ENCODE measurements around the gene GPC1. TPM values are rescaled to one million over a fixed set of nuclear protein-coding genes. Genes with fewer than 3 reads are reported as not detected.

Gene GPC1
- total and polyA plus RNA-seq, 5 donors from 2014 or later = 0.06 to 0.91 (median 0.39) TPM

DNA sequence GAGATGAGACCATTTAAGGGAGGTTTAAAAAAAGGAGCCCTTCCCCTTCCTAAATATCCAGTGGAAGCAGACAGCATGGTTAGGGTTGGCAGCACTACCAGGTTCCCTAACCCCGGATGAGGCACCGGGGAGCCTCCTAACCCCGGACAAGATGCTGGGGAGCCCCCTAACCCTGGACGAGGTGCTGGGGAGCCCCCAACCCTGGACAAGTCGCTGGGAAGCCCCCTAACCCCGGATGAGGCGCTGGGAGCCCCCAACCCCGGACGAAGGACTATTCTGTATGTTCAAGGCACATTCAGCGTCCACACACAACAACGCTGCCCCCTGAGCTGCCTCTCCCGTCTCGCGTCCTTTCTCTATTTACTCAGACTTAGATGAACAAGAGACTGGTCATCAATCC is 70.4 kb downstream of the GPC1 start:
- ATAC-seq (ENCODE audit: low read depth in 2 of 2) = no peak
- H3K4me1 ChIP-seq (ENCODE audit: control insufficient read depth, insufficient read depth, low read length, poor library complexity, severe bottlenecking) = no peaks in the 10 kb centered on the region
- no peaks in the 10 kb centered on the region for H3K27me3 ChIP-seq (ENCODE audit: control insufficient read depth, insufficient read depth, low read length)
- no peaks in the 10 kb centered on the region for H3K4me1 Mint-ChIP-seq
- H3K4me3 ChIP-seq (ENCODE audit: low read depth, low read length) = no peak overlapping the region
- no peaks in the 10 kb centered on the region for H3K27me3 Mint-ChIP-seq
- no peaks in the 10 kb centered on the region for H3K9me3 ChIP-seq (ENCODE audit: control insufficient read depth in 2 of 2, low read length in 2 of 2)
- DNase-seq = no peak
- no peak overlapping the region for H3K4me3 Mint-ChIP-seq
- H3K9me3 Mint-ChIP-seq = no peaks in the 10 kb centered on the region
- peaks cover 22% of the 10 kb centered on the region for H3K36me3 Mint-ChIP-seq
- peak overlapping the region in 2 of 3 donors; percentile 20 to 41 for H3K27ac Mint-ChIP-seq
- H3K36me3 ChIP-seq (ENCODE audit: control insufficient read depth, insufficient read depth, low read length) = no peaks in the 10 kb centered on the region
- H3K27ac ChIP-seq (ENCODE audit: insufficient read depth, low read length, poor library complexity, severe bottlenecking) = no peak overlapping the region

GRCh38 chr2:240506406-240507059 is 71.1 kb downstream of the GPC1 start:
- ATAC-seq (ENCODE audit: low read depth in 2 of 2) = no peak
- DNase-seq = no peak

GRCh38 chr2:240507060-240507777 is 71.8 kb downstream of the GPC1 start:
- Mint-ChIP-seq H3K27me3 (no peaks in the 10 kb centered on the region), H3K4me3 (no peak overlapping the region), H3K4me1 (no peaks in the 10 kb centered on the region), H3K36me3 (peaks cover 17% of the 10 kb centered on the region), H3K27ac (no peak overlapping the region), H3K9me3 (no peaks in the 10 kb centered on the region)
- ATAC-seq (ENCODE audit: low read depth in 2 of 2) (no peak), DNase-seq (no peak)
- H3K9me3 ChIP-seq (ENCODE audit: control insufficient read depth in 2 of 2, low read length in 2 of 2) = no peaks in the 10 kb centered on the region
- H3K36me3 ChIP-seq (ENCODE audit: control insufficient read depth, insufficient read depth, low read length) = no peaks in the 10 kb centered on the region
- no peak overlapping the region for H3K4me3 ChIP-seq (ENCODE audit: low read depth, low read length)
- H3K4me1 ChIP-seq (ENCODE audit: control insufficient read depth, insufficient read depth, low read length, poor library complexity, severe bottlenecking) = no peaks in the 10 kb centered on the region
- no peaks in the 10 kb centered on the region for H3K27me3 ChIP-seq (ENCODE audit: control insufficient read depth, insufficient read depth, low read length)
- no peak overlapping the region for H3K27ac ChIP-seq (ENCODE audit: insufficient read depth, low read length, poor library complexity, severe bottlenecking)

More at GRCh38 chr2:240506406-240507059, 71.1 kb downstream of the GPC1 start:
- Histone ChIP-seq H3K27me3 (ENCODE audit: control insufficient read depth, insufficient read depth, low read length) (no peaks in the 10 kb centered on the region), H3K36me3 (ENCODE audit: control insufficient read depth, insufficient read depth, low read length) (no peaks in the 10 kb centered on the region), H3K4me3 (ENCODE audit: low read depth, low read length) (no peak overlapping the region), H3K9me3 (ENCODE audit: control insufficient read depth in 2 of 2, low read length in 2 of 2) (no peaks in the 10 kb centered on the region), H3K4me1 (ENCODE audit: control insufficient read depth, insufficient read depth, low read length, poor library complexity, severe bottlenecking) (no peaks in the 10 kb centered on the region), H3K27ac (ENCODE audit: insufficient read depth, low read length, poor library complexity, severe bottlenecking) (no peak overlapping the region)
- Mint-ChIP-seq H3K27me3 (no peaks in the 10 kb centered on the region), H3K4me3 (no peak overlapping the region), H3K27ac (peak overlapping the region in 2 of 3 donors; percentile 20 to 41), H3K36me3 (peaks cover 17% of the 10 kb centered on the region), H3K4me1 (no peaks in the 10 kb centered on the region), H3K9me3 (no peaks in the 10 kb centered on the region)

GRCh38 chr2:240507778-240508251 is 72.4 kb downstream of the GPC1 start:
- peaks cover 17% of the 10 kb centered on the region for H3K36me3 Mint-ChIP-seq
- Histone ChIP-seq H3K4me3 (ENCODE audit: low read depth, low read length) (no peak overlapping the region), H3K9me3 (ENCODE audit: control insufficient read depth in 2 of 2, low read length in 2 of 2) (no peaks in the 10 kb centered on the region), H3K27ac (ENCODE audit: insufficient read depth, low read length, poor library complexity, severe bottlenecking) (no peak overlapping the region), H3K36me3 (ENCODE audit: control insufficient read depth, insufficient read depth, low read length) (no peaks in the 10 kb centered on the region), H3K4me1 (ENCODE audit: control insufficient read depth, insufficient read depth, low read length, poor library complexity, severe bottlenecking) (no peaks in the 10 kb centered on the region), H3K27me3 (ENCODE audit: control insufficient read depth, insufficient read depth, low read length) (no peaks in the 10 kb centered on the region)
- ATAC-seq (ENCODE audit: low read depth in 2 of 2) (no peak), DNase-seq (no peak)
- H3K27ac Mint-ChIP-seq = no peak overlapping the region
- H3K27me3 Mint-ChIP-seq = no peaks in the 10 kb centered on the region
- H3K9me3 Mint-ChIP-seq = no peaks in the 10 kb centered on the region
- H3K4me1 Mint-ChIP-seq = no peaks in the 10 kb centered on the region
- no peak overlapping the region for H3K4me3 Mint-ChIP-seq

DNA sequence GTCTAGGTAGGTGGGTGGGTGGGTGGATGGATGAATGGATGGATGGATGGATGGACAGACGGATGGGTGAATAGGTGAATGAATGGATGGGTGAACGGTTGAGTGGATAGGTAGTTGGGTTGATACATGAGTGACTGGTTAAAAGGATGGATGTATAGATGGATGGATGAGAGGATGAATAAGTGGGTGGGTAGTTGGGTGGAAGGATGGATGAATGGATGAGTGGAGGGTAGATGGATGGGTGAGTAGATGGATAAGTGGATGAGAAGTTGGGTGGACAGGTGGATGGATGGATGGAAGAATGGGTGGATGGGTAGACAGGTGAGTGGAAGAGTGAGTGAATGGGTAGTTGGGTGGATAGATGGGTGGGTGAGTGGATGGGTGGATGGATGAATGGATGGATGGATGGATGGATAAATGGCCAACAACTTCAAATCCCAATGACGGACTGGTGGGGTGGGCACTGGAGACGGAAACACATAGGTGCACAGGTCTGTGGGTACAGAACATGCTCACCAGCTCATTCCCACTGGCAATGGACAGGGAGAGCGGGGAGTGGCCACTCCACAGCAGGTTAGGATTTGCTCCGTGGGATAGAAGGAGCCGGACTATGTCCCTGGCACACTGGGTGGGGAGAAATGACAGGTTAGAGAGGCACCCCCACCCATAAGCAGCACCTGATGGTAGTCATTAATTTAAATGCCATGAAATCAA is 73.5 kb downstream of the GPC1 start:
- Mint-ChIP-seq H3K36me3 (peaks cover 17% of the 10 kb centered on the region), H3K27ac (peak overlapping the region in 1 of 3 donors; percentile 78), H3K27me3 (no peaks in the 10 kb centered on the region), H3K9me3 (peaks cover 0 to under 1% (median 0%) of the 10 kb centered on the region in 7 donors), H3K4me3 (no peak overlapping the region), H3K4me1 (peaks cover 3 to 7% (median 4%) of the 10 kb centered on the region in 4 donors)
- no peaks in the 10 kb centered on the region for H3K9me3 ChIP-seq (ENCODE audit: control insufficient read depth in 2 of 2, low read length in 2 of 2)
- H3K4me1 ChIP-seq (ENCODE audit: control insufficient read depth, insufficient read depth, low read length, poor library complexity, severe bottlenecking) = peaks cover 5% of the 10 kb centered on the region
- H3K36me3 ChIP-seq (ENCODE audit: control insufficient read depth, insufficient read depth, low read length) = no peaks in the 10 kb centered on the region
- H3K27me3 ChIP-seq (ENCODE audit: control insufficient read depth, insufficient read depth, low read length) = no peaks in the 10 kb centered on the region
- H3K4me3 ChIP-seq (ENCODE audit: low read depth, low read length) = no peak overlapping the region
- ATAC-seq (ENCODE audit: low read depth in 2 of 2) (no peak), DNase-seq (no peak)
- H3K27ac ChIP-seq (ENCODE audit: insufficient read depth, low read length, poor library complexity, severe bottlenecking) = no peak overlapping the region

- Histone ChIP-seq H3K27ac (ENCODE audit: insufficient read depth, low read length, poor library complexity, severe bottlenecking) (no peak overlapping the region), H3K9me3 (ENCODE audit: control insufficient read depth in 2 of 2, low read length in 2 of 2) (no peaks in the 10 kb centered on the region), H3K36me3 (ENCODE audit: control insufficient read depth, insufficient read depth, low read length) (no peaks in the 10 kb centered on the region), H3K27me3 (ENCODE audit: control insufficient read depth, insufficient read depth, low read length) (no peaks in the 10 kb centered on the region), H3K4me1 (ENCODE audit: control insufficient read depth, insufficient read depth, low read length, poor library complexity, severe bottlenecking) (peaks cover 14% of the 10 kb centered on the region), H3K4me3 (ENCODE audit: low read depth, low read length) (no peak overlapping the region)
- H3K36me3 Mint-ChIP-seq = peaks cover 17% of the 10 kb centered on the region
- H3K9me3 Mint-ChIP-seq = peaks cover 0 to 2% (median 0%) of the 10 kb centered on the region in 7 donors
- H3K27me3 Mint-ChIP-seq = no peaks in the 10 kb centered on the region
- H3K27ac Mint-ChIP-seq = peak overlapping the region in 1 of 3 donors; percentile 20
- H3K4me1 Mint-ChIP-seq = peaks cover 5 to 12% (median 9%) of the 10 kb centered on the region in 4 donors
- H3K4me3 Mint-ChIP-seq = no peak overlapping the region
- ATAC-seq (ENCODE audit: low read depth in 2 of 2) (no peak), DNase-seq (no peak)
Observed at GRCh38 chr2:240509667-240510512, 74.4 kb downstream of the GPC1 start.

DNA sequence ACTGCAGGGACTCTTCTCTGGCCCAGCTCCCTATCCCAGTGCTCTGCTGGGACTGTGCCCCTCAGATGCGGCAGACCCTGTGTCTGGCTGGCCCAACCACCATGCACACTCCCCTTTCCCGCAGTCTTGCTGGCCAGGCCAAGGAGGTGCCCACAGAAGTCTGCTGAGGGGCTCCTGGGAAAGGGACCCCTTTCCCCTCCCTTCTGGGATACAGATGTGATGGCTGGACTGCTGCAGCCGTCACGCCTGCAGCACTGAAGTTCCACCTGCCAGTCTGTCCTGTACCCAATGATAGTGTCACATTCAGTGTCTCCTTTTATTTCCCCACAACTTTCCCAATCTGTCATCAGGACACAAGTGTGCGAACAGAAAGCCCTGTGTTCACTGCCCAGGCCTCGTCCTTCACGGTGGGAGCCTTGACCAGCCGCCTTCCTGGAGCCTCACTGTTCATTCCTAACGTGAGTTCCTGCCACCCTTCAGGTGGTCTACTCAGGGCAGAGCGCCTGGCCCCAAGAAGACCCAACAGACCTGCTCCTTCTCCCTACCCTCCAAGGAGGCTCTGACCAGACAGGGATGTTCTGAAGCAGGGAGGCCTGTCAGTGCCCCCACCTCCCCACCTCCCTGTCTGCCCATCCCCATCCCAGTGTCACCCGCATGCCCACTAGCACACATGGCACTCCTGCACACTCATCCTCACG is 75.2 kb downstream of the GPC1 start:
- no peak overlapping the region for H3K4me3 Mint-ChIP-seq
- Histone ChIP-seq H3K4me3 (ENCODE audit: low read depth, low read length) (no peak overlapping the region), H3K27me3 (ENCODE audit: control insufficient read depth, insufficient read depth, low read length) (no peaks in the 10 kb centered on the region), H3K9me3 (ENCODE audit: control insufficient read depth in 2 of 2, low read length in 2 of 2) (no peaks in the 10 kb centered on the region), H3K36me3 (ENCODE audit: control insufficient read depth, insufficient read depth, low read length) (no peaks in the 10 kb centered on the region), H3K27ac (ENCODE audit: insufficient read depth, low read length, poor library complexity, severe bottlenecking) (no peak overlapping the region), H3K4me1 (ENCODE audit: control insufficient read depth, insufficient read depth, low read length, poor library complexity, severe bottlenecking) (peaks cover 14% of the 10 kb centered on the region)
- peaks cover 0 to 2% (median 0%) of the 10 kb centered on the region in 7 donors for H3K9me3 Mint-ChIP-seq
- H3K27ac Mint-ChIP-seq = peak overlapping the region in 1 of 3 donors; percentile 44
- DNase-seq (no peak), ATAC-seq (ENCODE audit: low read depth in 2 of 2) (no peak)
- peaks cover 17% of the 10 kb centered on the region for H3K36me3 Mint-ChIP-seq
- H3K27me3 Mint-ChIP-seq = no peaks in the 10 kb centered on the region
- H3K4me1 Mint-ChIP-seq = peaks cover 5 to 12% (median 9%) of the 10 kb centered on the region in 4 donors

Measured in CD4-positive, CD25-positive, alpha-beta regulatory T cell (primary cell).